ENCODE data around the gene SRPRA.

Gene SRPRA

GRCh38 chr11:126268361-126268707, 361 bp downstream of the SRPRA start:
- TF ChIP-seq, protein P1, sequence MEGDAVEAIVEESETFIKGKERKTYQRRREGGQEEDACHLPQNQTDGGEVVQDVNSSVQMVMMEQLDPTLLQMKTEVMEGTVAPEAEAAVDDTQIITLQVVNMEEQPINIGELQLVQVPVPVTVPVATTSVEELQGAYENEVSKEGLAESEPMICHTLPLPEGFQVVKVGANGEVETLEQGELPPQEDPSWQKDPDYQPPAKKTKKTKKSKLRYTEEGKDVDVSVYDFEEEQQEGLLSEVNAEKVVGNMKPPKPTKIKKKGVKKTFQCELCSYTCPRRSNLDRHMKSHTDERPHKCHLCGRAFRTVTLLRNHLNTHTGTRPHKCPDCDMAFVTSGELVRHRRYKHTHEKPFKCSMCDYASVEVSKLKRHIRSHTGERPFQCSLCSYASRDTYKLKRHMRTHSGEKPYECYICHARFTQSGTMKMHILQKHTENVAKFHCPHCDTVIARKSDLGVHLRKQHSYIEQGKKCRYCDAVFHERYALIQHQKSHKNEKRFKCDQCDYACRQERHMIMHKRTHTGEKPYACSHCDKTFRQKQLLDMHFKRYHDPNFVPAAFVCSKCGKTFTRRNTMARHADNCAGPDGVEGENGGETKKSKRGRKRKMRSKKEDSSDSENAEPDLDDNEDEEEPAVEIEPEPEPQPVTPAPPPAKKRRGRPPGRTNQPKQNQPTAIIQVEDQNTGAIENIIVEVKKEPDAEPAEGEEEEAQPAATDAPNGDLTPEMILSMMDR (IDR thresholded peaks at IDR 0.05; ENCODE audit: extremely low read depth, missing control alignments): no peak
- no peak for DNase-seq (ENCODE audit: low spot score)

- TF ChIP-seq, protein P1 (IDR thresholded peaks at IDR 0.05; ENCODE audit: extremely low read depth, missing control alignments): no peak
- no peak for DNase-seq (ENCODE audit: low spot score)
These were observed 1.0 kb downstream of the SRPRA start for GRCh38 chr11:126267650-126268049.

- TF ChIP-seq, protein P1 (IDR thresholded peaks at IDR 0.05; ENCODE audit: extremely low read depth, missing control alignments): no peak
- no peak for DNase-seq (ENCODE audit: low spot score)
These were observed 2.9 kb downstream of the SRPRA start for GRCh38 chr11:126265811-126266210.

DNA sequence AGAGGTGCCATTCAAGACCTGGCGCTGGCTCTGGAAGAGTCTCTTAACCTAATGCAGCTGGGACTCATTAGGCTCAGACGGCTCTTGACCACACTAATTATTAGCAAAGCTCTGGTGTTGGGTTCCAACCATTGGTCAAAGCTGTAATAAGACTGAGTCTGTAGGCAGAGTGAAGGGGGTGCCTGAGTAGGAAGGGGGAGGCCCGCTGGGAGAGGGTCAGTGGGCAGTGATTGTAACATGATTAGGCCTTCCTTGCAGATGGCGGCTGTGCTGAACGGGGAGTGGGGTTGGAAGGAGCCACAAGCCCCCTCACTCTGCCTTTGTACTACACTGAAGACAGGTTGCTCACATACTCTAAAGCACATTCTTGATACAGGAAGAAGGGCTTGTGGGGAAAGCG, 5.2 kb downstream of the SRPRA start:
- no peak for DNase-seq (ENCODE audit: low spot score)
- TF ChIP-seq, protein P1 (IDR thresholded peaks at IDR 0.05; ENCODE audit: extremely low read depth, missing control alignments): no peak

DNA sequence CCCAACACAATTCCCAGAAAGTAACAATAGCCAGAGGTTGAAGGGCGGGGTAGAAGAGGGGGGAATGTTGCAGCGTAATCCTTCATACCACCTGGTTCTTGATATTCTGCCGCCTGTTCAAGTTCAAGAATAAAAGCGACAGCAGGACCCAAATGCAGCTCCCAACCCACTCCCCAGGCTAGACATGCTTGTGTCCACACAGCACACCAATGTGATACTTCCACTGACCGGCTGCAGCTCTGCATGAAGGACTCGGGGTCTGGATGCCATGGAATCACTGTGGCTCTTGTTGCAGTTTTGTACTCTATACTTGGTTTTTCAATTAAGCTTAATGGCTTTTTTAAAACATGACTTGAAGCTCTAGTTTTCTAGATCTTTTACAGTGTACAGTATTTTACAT, 6.5 kb downstream of the SRPRA start:
- TF ChIP-seq, protein P1 (IDR thresholded peaks at IDR 0.05; ENCODE audit: extremely low read depth, missing control alignments): no peak
- DNase-seq (ENCODE audit: low spot score): no peak

DNA sequence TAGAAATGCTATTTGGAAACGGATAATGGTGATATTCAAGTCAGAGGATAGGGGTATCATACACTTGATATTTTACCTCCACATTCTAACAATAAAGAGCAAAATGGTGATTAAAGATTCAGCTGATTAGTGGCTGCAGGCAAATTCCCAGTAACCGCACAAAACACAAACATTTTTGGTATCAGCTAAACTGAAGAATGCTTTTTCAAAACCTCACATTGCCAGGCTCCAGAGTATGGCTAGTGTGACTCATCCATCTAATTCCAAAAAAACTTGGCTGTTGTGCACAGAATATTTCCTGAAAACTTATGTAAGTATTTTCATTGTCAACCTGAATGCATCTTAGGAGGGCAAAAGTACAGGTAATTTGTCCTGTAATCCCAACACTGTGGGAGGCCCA, 10.9 kb downstream of the SRPRA start:
- no peak for DNase-seq (ENCODE audit: low spot score)
- TF ChIP-seq, protein P1 (IDR thresholded peaks at IDR 0.05; ENCODE audit: extremely low read depth, missing control alignments): no peak

DNA sequence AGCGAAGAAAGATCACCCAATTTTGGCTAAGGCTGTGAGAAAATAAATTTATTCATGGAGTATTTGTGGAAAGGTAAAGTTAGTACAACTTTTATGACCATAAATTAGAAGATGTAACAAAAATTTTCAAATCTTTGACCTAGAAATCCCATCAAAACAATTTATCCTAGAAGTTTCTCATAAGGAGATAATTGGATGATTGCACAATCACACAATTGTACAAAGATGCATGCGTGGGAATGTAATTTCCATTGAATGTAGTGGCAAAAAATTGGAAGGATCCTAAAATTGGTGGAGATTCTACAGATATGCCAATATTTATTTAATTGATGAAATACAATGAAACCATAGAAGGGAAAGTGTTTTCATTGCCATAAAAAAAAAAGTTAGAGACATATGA, 11.6 kb downstream of the SRPRA start:
- DNase-seq (ENCODE audit: low spot score): no peak
- TF ChIP-seq, protein P1 (IDR thresholded peaks at IDR 0.05; ENCODE audit: extremely low read depth, missing control alignments): no peak
